Measurements from ENCODE around the gene KLF2. TPM values are rescaled to one million over a fixed set of nuclear protein-coding genes. Genes with fewer than 3 reads are reported as not detected.

The KLF2 gene
- total and polyA plus RNA-seq, 4 experiments from 2014 or later = 120 to 437 (median 363) TPM

GRCh38 chr19:16325161-16325527 lies 518 bp downstream of the KLF2 start:
- H3K36me3 Mint-ChIP-seq = peaks cover 44% of the 10 kb centered on the region in 2 donors
- peaks cover 19 to 67% (median 35%) of the 10 kb centered on the region in 4 donors for H3K4me1 Mint-ChIP-seq
- peak overlapping the region; percentile 46 to 97 (median 78) for H3K27ac Mint-ChIP-seq
- Histone ChIP-seq H3K27me3 (ENCODE audit: insufficient read depth, low read length) (no peaks in the 10 kb centered on the region), H3K27ac (ENCODE audit: low read depth, low read length) (peak overlapping the region; percentile 84), H3K36me3 (ENCODE audit: insufficient read depth, low read length) (peaks cover 33% of the 10 kb centered on the region), H3K9me3 (ENCODE audit: control insufficient read depth in 1 of 2, low read length in 2 of 2) (no peaks in the 10 kb centered on the region), H3K4me3 (ENCODE audit: low read length in 2 of 2) (peak overlapping the region in 1 of 2 donors; percentile 69), H3K4me1 (ENCODE audit: insufficient read depth, low read length) (peaks cover 34% of the 10 kb centered on the region)
- intact Hi-C loops (cut with micrococcal nuclease) = loop anchor here (5.0 kb wide), 1 partner anchor 248 kb away; the partner anchor contains the start of gene TPM4
- peaks cover 0 to 42% (median 14%) of the 10 kb centered on the region in 8 donors for H3K9me3 Mint-ChIP-seq
- no peak for DNase-seq
- peaks cover 0 to 7% of the 10 kb centered on the region in 2 donors for H3K27me3 Mint-ChIP-seq
- POLR2A ChIA-PET (ENCODE audit: partially characterized antibody) = interaction anchor here (1.0 to 32.3 kb wide), 27 partner anchors 9 to 1956 kb away, joined by 3 to 6478 read pairs (median 7); partner anchors contain the start of genes AP1M1, FAM32A, HSH2D and JUND
- CTCF ChIA-PET (ENCODE audit: partially characterized antibody) = interaction anchor here (1.0 to 2.2 kb wide), 5 partner anchors 14 to 77 kb away, joined by 3 to 19 read pairs (median 5); no protein-coding TSS in a partner anchor
- H3K4me3 Mint-ChIP-seq = peak overlapping the region; percentile 57 to 84 (median 78)

GRCh38 chr19:16325641-16326400 lies 1.2 kb downstream of the KLF2 start:
- ChIA-PET CTCF (ENCODE audit: partially characterized antibody) (interaction anchor here (1.2 to 2.2 kb wide), 4 partner anchors 13 to 78 kb away, joined by 5 to 19 read pairs (median 8); no protein-coding TSS in a partner anchor), POLR2A (ENCODE audit: partially characterized antibody) (interaction anchor here (1.3 to 32.3 kb wide), 14 partner anchors 10 to 1955 kb away, joined by 3 to 6478 read pairs (median 23); partner anchors contain the start of genes AP1M1, FAM32A, JUND and TPM4)
- H3K4me1 Mint-ChIP-seq = peaks cover 22 to 74% (median 38%) of the 10 kb centered on the region in 4 donors
- Histone ChIP-seq H3K36me3 (ENCODE audit: insufficient read depth, low read length) (peaks cover 33% of the 10 kb centered on the region), H3K4me1 (ENCODE audit: insufficient read depth, low read length) (peaks cover 41% of the 10 kb centered on the region), H3K27me3 (ENCODE audit: insufficient read depth, low read length) (no peaks in the 10 kb centered on the region), H3K9me3 (ENCODE audit: control insufficient read depth in 1 of 2, low read length in 2 of 2) (no peaks in the 10 kb centered on the region), H3K27ac (ENCODE audit: low read depth, low read length) (peak overlapping the region; percentile 83), H3K4me3 (ENCODE audit: low read length in 2 of 2) (peak overlapping the region; percentile 100)
- H3K4me3 Mint-ChIP-seq = peak overlapping the region; percentile 97 to 100 (median 99)
- H3K27ac Mint-ChIP-seq = peak overlapping the region; percentile 97 to 99 (median 99)
- peaks cover 0 to 7% of the 10 kb centered on the region in 2 donors for H3K27me3 Mint-ChIP-seq
- peaks cover 46 to 48% of the 10 kb centered on the region in 2 donors for H3K36me3 Mint-ChIP-seq
- H3K9me3 Mint-ChIP-seq = peaks cover 0 to 45% (median 15%) of the 10 kb centered on the region in 8 donors
- intact Hi-C loops (cut with micrococcal nuclease) = loop anchor here (5.0 kb wide), 1 partner anchor 249 kb away; the partner anchor contains the start of gene TPM4
- peak; percentile 68 to 82 (median 76) for DNase-seq

- Mint-ChIP-seq H3K4me1 (peaks cover 24 to 78% (median 41%) of the 10 kb centered on the region in 4 donors), H3K36me3 (peaks cover 46 to 48% of the 10 kb centered on the region in 2 donors), H3K27me3 (peaks cover 0 to 7% of the 10 kb centered on the region in 2 donors), H3K4me3 (peak overlapping the region; percentile 97 to 100 (median 99)), H3K27ac (peak overlapping the region; percentile 97 to 99 (median 99)), H3K9me3 (peaks cover 0 to 45% (median 15%) of the 10 kb centered on the region in 8 donors)
- peak overlapping the region; percentile 83 for H3K27ac ChIP-seq (ENCODE audit: low read depth, low read length)
- H3K9me3 ChIP-seq (ENCODE audit: control insufficient read depth in 1 of 2, low read length in 2 of 2) = no peaks in the 10 kb centered on the region
- peak; percentile 68 to 74 (median 70) for DNase-seq
- no peaks in the 10 kb centered on the region for H3K27me3 ChIP-seq (ENCODE audit: insufficient read depth, low read length)
- ChIA-PET POLR2A (ENCODE audit: partially characterized antibody) (interaction anchor here (0.7 to 32.3 kb wide), 15 partner anchors 10 to 490 kb away, joined by 3 to 6478 read pairs (median 14); partner anchors contain the start of gene AP1M1), CTCF (ENCODE audit: partially characterized antibody) (interaction anchor here (0.6 to 6.2 kb wide), 2 partner anchors 43 to 1956 kb away, joined by 6 to 143 read pairs; no protein-coding TSS in a partner anchor)
- peaks cover 33% of the 10 kb centered on the region for H3K36me3 ChIP-seq (ENCODE audit: insufficient read depth, low read length)
- H3K4me3 ChIP-seq (ENCODE audit: low read length in 2 of 2) = peak overlapping the region; percentile 100
- peaks cover 48% of the 10 kb centered on the region for H3K4me1 ChIP-seq (ENCODE audit: insufficient read depth, low read length)
- intact Hi-C loops (cut with micrococcal nuclease) = loop anchor here (5.0 kb wide), 1 partner anchor 249 kb away; the partner anchor contains the start of gene TPM4
Observed at GRCh38 chr19:16326401-16327168, 2.0 kb downstream of the KLF2 start.

DNA sequence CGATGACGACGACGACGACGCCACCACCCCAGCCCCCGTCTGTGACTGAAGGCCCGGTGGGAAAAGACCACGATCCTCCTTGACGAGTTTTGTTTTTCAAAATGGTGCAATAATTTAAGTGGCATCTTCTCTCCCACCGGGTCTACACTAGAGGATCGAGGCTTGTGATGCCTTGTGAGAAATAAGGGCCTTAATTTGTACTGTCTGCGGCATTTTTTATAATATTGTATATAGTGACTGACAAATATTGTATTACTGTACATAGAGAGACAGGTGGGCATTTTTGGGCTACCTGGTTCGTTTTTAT lies 2.5 kb downstream of the KLF2 start:
- peaks cover 0 to 47% (median 15%) of the 10 kb centered on the region in 8 donors for H3K9me3 Mint-ChIP-seq
- no peak for DNase-seq
- H3K27ac Mint-ChIP-seq = peak overlapping the region; percentile 92 to 99 (median 98)
- H3K4me3 ChIP-seq (ENCODE audit: low read length in 2 of 2) = peak overlapping the region; percentile 100
- H3K4me3 Mint-ChIP-seq = peak overlapping the region; percentile 97 to 100 (median 99)
- no peaks in the 10 kb centered on the region for H3K27me3 ChIP-seq (ENCODE audit: insufficient read depth, low read length)
- ChIA-PET POLR2A (ENCODE audit: partially characterized antibody) (interaction anchor here (0.8 to 32.3 kb wide), 18 partner anchors 14 to 1954 kb away, joined by 3 to 6478 read pairs (median 10); partner anchors contain the start of gene JUND), CTCF (ENCODE audit: partially characterized antibody) (interaction anchor here (0.6 to 6.2 kb wide), 4 partner anchors 43 to 1956 kb away, joined by 6 to 143 read pairs (median 89); no protein-coding TSS in a partner anchor)
- intact Hi-C loops (cut with micrococcal nuclease) = loop anchor here (5.0 kb wide), 1 partner anchor 250 kb away; the partner anchor contains the start of gene TPM4
- H3K27ac ChIP-seq (ENCODE audit: low read depth, low read length) = peak overlapping the region; percentile 83
- H3K4me1 ChIP-seq (ENCODE audit: insufficient read depth, low read length) = peaks cover 49% of the 10 kb centered on the region
- peaks cover 0 to 7% of the 10 kb centered on the region in 2 donors for H3K27me3 Mint-ChIP-seq
- no peaks in the 10 kb centered on the region for H3K9me3 ChIP-seq (ENCODE audit: control insufficient read depth in 1 of 2, low read length in 2 of 2)
- peaks cover 46 to 48% of the 10 kb centered on the region in 2 donors for H3K36me3 Mint-ChIP-seq
- H3K36me3 ChIP-seq (ENCODE audit: insufficient read depth, low read length) = peaks cover 33% of the 10 kb centered on the region
- peaks cover 23 to 79% (median 41%) of the 10 kb centered on the region in 4 donors for H3K4me1 Mint-ChIP-seq

- peaks cover 0 to 7% of the 10 kb centered on the region in 2 donors for H3K27me3 Mint-ChIP-seq
- peak overlapping the region; percentile 92 to 99 (median 98) for H3K27ac Mint-ChIP-seq
- H3K9me3 ChIP-seq (ENCODE audit: control insufficient read depth in 1 of 2, low read length in 2 of 2) = no peaks in the 10 kb centered on the region
- peaks cover 23 to 79% (median 41%) of the 10 kb centered on the region in 4 donors for H3K4me1 Mint-ChIP-seq
- intact Hi-C loops (cut with micrococcal nuclease) = loop anchor here (5.0 kb wide), 1 partner anchor 250 kb away; the partner anchor contains the start of gene TPM4
- H3K4me3 Mint-ChIP-seq = peak overlapping the region; percentile 97 to 100 (median 99)
- POLR2A ChIA-PET (ENCODE audit: partially characterized antibody) = interaction anchor here (0.6 to 32.3 kb wide), 24 partner anchors 8 to 1953 kb away, joined by 3 to 6478 read pairs (median 8); partner anchors contain the start of gene JUND
- H3K4me1 ChIP-seq (ENCODE audit: insufficient read depth, low read length) = peaks cover 49% of the 10 kb centered on the region
- H3K27me3 ChIP-seq (ENCODE audit: insufficient read depth, low read length) = no peaks in the 10 kb centered on the region
- H3K36me3 Mint-ChIP-seq = peaks cover 46 to 48% of the 10 kb centered on the region in 2 donors
- peak overlapping the region; percentile 83 for H3K27ac ChIP-seq (ENCODE audit: low read depth, low read length)
- peak overlapping the region; percentile 100 for H3K4me3 ChIP-seq (ENCODE audit: low read length in 2 of 2)
- H3K9me3 Mint-ChIP-seq = peaks cover 0 to 50% (median 15%) of the 10 kb centered on the region in 8 donors
- CTCF ChIA-PET (ENCODE audit: partially characterized antibody) = interaction anchor here (2.9 to 6.2 kb wide), 4 partner anchors 42 to 80 kb away, joined by 19 to 143 read pairs (median 89); no protein-coding TSS in a partner anchor
- peaks cover 33% of the 10 kb centered on the region for H3K36me3 ChIP-seq (ENCODE audit: insufficient read depth, low read length)
- DNase-seq = peak in 3 of 5 donors; percentile 38 to 43 (median 41)
Observed at GRCh38 chr19:16327501-16327900, 2.9 kb downstream of the KLF2 start.

All from CD4-positive, alpha-beta memory T cell (primary cell).